Measurements from ENCODE around the gene VCL.
"Not testable (repeated sequence)": the region's sequence is repeated elsewhere in the genome, so short reads cannot be mapped to it uniquely, and the experiment has no call there.

Gene VCL

GRCh38 chr10:74097776-74098175, 99.9 kb downstream of the VCL start:
- no peak overlapping the region for H3K4me3 ChIP-seq (ENCODE audit: low read depth, low read length)

- no peak overlapping the region for H3K4me3 ChIP-seq (ENCODE audit: low read depth, low read length)
Observed at GRCh38 chr10:74099420-74099819, 101.5 kb downstream of the VCL start.

GRCh38 chr10:74099836-74100235, 101.9 kb downstream of the VCL start:
- H3K4me3 ChIP-seq (ENCODE audit: low read depth, low read length), result no peak overlapping the region

GRCh38 chr10:74103560-74104258, 105.8 kb downstream of the VCL start:
- no peak overlapping the region for H3K4me3 ChIP-seq (ENCODE audit: low read depth, low read length)

- H3K4me3 ChIP-seq (ENCODE audit: low read depth, low read length), result no peak overlapping the region
Observed at GRCh38 chr10:74104480-74104879, 106.6 kb downstream of the VCL start.

- no peak overlapping the region for H3K4me3 ChIP-seq (ENCODE audit: low read depth, low read length)
Observed at GRCh38 chr10:74104996-74105395, 107.1 kb downstream of the VCL start.

GRCh38 chr10:74107391-74107790, 109.5 kb downstream of the VCL start:
- no peak overlapping the region for H3K4me3 ChIP-seq (ENCODE audit: low read depth, low read length)

GRCh38 chr10:74109452-74109851, 111.5 kb downstream of the VCL start:
- no peak overlapping the region for H3K4me3 ChIP-seq (ENCODE audit: low read depth, low read length)

GRCh38 chr10:74110120-74110519, 112.2 kb downstream of the VCL start:
- no peak overlapping the region for H3K4me3 ChIP-seq (ENCODE audit: low read depth, low read length)

GRCh38 chr10:74111799-74112198, 113.9 kb downstream of the VCL start:
- no peak overlapping the region for H3K4me3 ChIP-seq (ENCODE audit: low read depth, low read length)

GRCh38 chr10:74113546-74113945, 115.6 kb downstream of the VCL start:
- no peak overlapping the region for H3K4me3 ChIP-seq (ENCODE audit: low read depth, low read length)

GRCh38 chr10:74114041-74114448, 116.1 kb downstream of the VCL start:
- no peak overlapping the region for H3K4me3 ChIP-seq (ENCODE audit: low read depth, low read length)

GRCh38 chr10:74117738-74118137, 119.8 kb downstream of the VCL start:
- no peak overlapping the region for H3K4me3 ChIP-seq (ENCODE audit: low read depth, low read length)

GRCh38 chr10:74118804-74119203, 120.9 kb downstream of the VCL start:
- H3K4me3 ChIP-seq (ENCODE audit: low read depth, low read length), result no peak overlapping the region

GRCh38 chr10:74120911-74121310, 123.0 kb downstream of the VCL start:
- H3K4me3 ChIP-seq (ENCODE audit: low read depth, low read length), result no peak overlapping the region

GRCh38 chr10:74121368-74121767, 123.5 kb downstream of the VCL start:
- H3K4me3 ChIP-seq (ENCODE audit: low read depth, low read length), result no peak overlapping the region

GRCh38 chr10:74122060-74122459, 124.1 kb downstream of the VCL start:
- no peak overlapping the region for H3K4me3 ChIP-seq (ENCODE audit: low read depth, low read length)

GRCh38 chr10:74123081-74123480, 125.2 kb downstream of the VCL start:
- H3K4me3 ChIP-seq (ENCODE audit: low read depth, low read length), result no peak overlapping the region

GRCh38 chr10:74133923-74134820, 136.3 kb downstream of the VCL start:
- no peak overlapping the region for H3K4me3 ChIP-seq (ENCODE audit: low read depth, low read length)

GRCh38 chr10:74135452-74135851, 137.5 kb downstream of the VCL start:
- no peak overlapping the region for H3K4me3 ChIP-seq (ENCODE audit: low read depth, low read length)

GRCh38 chr10:74137992-74138391, 140.1 kb downstream of the VCL start:
- no peak overlapping the region for H3K4me3 ChIP-seq (ENCODE audit: low read depth, low read length)

- not testable (repeated sequence) for H3K4me3 ChIP-seq (ENCODE audit: low read depth, low read length)
Observed at GRCh38 chr10:74138596-74138995, 140.7 kb downstream of the VCL start.

Data from iPS-11a (cell line).